HG03039 (cell line): ENCODE data around the gene KCNH3.
A peak's percentile ranks its signal among the peaks of the same experiment; 100 is the strongest.
"Not testable (repeated sequence)": the region's sequence is repeated elsewhere in the genome, so short reads cannot be mapped to it uniquely, and the experiment has no call there.

Experiments
- ATAC-seq: cut with Tn5 transposase; IDR thresholded peaks from one replicate; pipeline ENCODE4 v1.9.1; 2021; ENCODE audit warnings: mild to moderate bottlenecking, moderate library complexity; ENCODE audit not compliant: unreplicated experiment

KCNH3 gene, protein sequence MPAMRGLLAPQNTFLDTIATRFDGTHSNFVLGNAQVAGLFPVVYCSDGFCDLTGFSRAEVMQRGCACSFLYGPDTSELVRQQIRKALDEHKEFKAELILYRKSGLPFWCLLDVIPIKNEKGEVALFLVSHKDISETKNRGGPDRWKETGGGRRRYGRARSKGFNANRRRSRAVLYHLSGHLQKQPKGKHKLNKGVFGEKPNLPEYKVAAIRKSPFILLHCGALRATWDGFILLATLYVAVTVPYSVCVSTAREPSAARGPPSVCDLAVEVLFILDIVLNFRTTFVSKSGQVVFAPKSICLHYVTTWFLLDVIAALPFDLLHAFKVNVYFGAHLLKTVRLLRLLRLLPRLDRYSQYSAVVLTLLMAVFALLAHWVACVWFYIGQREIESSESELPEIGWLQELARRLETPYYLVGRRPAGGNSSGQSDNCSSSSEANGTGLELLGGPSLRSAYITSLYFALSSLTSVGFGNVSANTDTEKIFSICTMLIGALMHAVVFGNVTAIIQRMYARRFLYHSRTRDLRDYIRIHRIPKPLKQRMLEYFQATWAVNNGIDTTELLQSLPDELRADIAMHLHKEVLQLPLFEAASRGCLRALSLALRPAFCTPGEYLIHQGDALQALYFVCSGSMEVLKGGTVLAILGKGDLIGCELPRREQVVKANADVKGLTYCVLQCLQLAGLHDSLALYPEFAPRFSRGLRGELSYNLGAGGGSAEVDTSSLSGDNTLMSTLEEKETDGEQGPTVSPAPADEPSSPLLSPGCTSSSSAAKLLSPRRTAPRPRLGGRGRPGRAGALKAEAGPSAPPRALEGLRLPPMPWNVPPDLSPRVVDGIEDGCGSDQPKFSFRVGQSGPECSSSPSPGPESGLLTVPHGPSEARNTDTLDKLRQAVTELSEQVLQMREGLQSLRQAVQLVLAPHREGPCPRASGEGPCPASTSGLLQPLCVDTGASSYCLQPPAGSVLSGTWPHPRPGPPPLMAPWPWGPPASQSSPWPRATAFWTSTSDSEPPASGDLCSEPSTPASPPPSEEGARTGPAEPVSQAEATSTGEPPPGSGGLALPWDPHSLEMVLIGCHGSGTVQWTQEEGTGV

DNA sequence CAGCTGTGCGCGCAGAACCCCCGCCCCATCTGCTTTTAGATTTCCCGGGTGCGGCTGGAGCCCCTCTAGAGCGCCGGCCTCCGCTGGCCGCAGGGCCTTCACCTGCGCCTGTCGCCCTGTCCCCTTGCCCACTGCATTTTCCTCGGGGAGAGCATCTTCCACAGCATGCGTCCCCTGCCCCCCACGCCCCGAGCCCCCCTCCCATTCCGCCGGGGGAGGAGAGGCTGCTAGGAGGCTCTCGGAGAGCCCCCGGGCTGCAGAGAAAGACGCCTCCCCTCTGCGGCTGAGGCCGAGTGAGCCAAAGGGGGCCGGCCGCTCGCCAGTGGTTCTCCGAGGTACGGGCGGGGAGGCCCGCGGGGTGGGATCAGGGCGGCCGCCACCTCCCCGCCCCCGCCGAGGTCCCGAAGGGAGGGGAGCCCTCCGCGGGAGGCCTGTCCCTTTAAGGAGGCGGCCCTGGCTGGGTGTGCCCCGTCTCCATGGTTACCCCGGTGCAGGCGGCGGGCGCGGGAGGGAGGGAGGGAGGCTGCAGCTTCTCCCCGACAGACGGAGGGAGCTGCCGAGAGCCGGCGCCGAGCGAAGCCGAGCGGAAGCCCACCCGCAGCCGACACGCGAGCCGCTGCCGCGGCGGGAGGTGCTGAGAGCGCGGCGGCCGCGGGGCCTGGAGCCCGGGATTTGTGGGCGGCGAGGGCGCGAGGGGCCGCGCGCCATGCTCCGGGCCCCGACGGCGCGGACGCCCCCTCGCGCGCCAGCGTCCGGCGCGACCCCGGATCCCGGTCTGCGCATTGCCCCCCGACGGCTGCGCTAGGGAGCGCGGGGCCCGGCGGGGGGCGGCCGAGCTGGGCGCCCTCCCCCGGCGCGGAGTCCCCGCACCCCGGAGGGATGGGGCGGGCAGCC is at the start of gene KCNH3:
TSS of gene KCNH3 (plus strand) at position 521 of the 894 bp plus-strand sequence. CDS start 387 bp downstream, outside the sequence.
- ATAC-seq = peak; percentile 43

DNA sequence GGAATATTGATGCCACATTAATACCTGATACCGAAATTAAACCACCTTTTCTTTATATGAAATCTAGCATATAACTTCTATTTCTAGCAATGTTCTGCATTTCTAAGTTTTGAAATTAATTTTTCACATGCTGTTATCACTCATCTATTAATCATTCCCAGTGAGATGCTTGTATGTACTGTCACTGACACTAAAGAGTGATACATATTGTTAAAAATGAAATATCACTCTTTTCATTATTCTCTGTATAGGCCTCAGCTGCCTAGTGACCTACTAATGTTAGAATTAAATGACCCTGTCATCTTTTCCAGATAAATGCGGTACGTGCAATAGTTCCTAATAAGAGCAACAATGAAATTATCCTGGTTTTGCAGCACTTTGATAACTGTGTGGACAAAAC is 49.7 kb upstream of the KCNH3 start:
- ATAC-seq = no peak

GRCh38 chr12:49489720-49490119 is 49.1 kb upstream of the KCNH3 start:
- no peak for ATAC-seq

DNA sequence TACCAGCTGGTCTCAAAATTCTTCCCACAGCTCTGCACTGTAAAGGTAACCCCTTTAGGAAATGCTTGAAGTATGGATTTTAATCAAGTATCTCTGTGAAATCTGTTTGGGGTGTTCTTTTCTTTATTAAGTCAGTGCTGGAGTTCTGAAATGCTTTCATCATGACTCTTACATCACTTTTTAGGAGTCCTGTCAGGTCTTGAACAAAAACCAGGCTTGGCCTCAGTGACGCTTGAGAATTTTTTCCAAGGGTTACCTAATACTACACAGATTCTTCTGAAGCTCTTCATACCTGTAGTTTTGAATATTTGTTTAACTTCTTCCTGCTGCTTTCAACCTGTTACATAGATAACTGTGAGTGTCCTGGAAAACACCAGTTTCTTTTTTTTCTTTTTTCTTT is 47.0 kb upstream of the KCNH3 start:
- ATAC-seq = no peak

GRCh38 chr12:49493900-49494299 is 44.9 kb upstream of the KCNH3 start:
- ATAC-seq = no peak

DNA sequence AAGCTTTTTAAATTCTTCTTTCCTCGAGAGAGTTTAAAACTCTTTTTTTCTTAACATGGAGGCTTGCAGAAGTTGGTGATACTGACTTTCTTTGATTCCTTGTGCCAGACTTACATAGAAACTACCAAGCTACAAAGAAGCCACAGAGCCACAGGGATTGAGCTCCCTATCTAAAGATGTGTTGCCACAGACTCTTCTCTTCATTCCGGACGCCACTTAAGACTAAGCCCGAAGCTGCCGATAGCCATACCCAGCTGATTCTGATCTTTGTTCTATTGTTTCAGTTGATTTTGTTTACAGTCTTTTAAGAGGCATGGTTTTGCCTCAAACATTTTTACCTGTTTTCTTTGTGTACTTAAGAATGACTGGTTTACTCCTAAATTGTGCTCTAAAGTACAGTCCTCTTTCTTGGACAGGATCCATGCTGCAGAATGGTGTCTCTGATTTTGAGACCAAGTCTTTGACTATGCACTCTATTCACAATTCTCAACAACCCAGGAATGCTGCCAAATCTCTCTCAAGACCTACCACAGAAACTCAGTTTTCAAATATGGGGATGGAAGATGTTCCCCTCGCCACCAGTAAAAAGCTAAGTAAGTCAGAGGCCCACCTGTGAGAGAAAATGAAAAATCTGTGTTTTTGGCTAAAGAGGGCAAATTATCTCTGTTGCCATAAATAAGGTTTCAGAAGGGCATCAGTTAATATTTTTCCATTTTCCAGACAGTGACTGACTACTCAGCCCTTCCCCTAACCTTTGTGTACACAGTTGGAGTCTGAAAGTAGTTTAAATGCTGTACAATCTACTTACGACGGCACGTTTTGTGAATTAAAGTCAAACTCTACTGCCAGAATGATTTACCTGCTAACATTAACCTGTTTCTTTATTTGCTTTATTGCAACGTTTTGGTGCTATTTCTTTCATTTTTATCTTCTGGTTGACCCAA is 42.1 kb upstream of the KCNH3 start:
- ATAC-seq = no peak

GRCh38 chr12:49501895-49502294 is 36.9 kb upstream of the KCNH3 start:
- no peak for ATAC-seq

DNA sequence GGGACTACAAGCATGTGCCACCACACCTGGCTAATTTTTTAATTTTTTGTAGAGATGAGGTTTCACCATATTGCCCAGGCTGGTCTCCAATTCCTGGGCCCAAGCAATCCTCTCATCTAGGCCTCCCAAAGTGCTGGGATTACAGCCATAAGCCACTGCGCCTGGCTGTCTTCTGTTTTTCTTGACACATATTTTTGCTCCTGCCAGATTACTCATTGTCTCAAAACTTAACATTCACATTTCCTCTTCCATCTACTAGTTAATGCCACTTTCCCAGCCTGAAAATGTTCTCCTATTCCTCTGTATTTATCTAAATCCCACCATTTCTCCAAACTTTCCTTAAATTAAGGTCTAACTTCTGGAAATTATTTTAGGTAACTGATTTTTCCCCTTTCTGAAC is 36.2 kb upstream of the KCNH3 start:
- no peak for ATAC-seq

DNA sequence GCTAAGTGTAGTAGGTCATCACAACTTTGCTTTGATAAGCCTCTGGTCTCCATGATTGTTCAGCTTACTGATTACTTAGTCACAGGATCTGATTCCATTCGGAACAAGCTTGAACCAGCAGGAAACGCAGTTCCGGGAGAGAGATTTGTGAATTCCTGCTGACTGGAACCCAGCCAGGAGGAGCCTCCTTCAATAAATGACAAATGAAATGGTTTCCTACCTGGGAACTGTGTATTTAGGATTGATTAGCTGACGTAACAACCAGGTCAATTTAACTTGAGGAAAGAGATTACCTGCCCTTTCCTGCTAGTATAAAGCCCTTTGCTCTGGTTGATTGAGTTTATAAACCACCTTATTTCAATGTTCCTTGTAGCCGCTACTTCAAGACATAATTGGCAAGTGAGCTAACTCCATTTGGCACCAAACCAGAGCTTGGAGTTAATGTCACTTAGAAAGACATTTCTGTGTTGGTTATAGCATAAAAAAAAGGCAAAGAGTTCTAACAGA is 35.1 kb upstream of the KCNH3 start:
- ATAC-seq = no peak

DNA sequence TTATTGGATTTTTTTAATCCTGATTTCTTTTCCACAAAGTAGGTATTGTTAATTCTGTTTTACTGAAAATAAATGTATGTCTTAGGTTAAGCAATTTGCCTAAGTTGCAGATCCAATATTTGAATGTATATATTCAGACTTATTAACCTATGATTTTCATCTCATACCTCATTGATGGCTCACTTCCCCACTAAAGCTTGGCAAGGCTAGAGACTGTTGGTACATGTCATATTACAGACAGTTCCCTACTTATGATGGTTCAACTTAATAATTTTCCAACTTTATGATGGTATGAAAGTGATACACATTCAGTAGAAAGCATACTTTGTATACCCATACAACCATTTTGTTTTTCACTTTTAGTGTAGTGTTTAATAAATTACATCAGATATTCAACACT is 33.2 kb upstream of the KCNH3 start:
- ATAC-seq = no peak

DNA sequence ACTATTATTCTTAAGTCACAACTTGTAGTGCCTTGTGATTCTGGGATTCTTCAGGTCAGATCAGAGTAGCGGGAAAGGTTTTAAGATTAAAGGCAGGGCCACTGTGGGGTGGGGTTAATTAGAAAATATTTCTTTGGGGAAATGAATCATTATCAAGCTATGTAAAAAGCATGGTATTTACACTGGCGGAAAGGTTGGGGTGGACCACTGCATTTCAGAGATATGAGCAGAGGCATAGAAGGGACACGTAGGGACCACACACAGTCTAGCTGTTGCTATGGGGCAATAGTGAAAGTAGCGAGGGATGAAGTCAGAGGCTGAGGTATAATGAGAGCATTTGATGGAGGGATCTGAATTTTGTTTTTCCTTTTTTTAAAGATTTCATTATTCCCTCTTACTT is 31.7 kb upstream of the KCNH3 start:
- ATAC-seq = no peak

- not testable (repeated sequence) for ATAC-seq
Measured at GRCh38 chr12:49509681-49510080, 29.1 kb upstream of the KCNH3 start.

DNA sequence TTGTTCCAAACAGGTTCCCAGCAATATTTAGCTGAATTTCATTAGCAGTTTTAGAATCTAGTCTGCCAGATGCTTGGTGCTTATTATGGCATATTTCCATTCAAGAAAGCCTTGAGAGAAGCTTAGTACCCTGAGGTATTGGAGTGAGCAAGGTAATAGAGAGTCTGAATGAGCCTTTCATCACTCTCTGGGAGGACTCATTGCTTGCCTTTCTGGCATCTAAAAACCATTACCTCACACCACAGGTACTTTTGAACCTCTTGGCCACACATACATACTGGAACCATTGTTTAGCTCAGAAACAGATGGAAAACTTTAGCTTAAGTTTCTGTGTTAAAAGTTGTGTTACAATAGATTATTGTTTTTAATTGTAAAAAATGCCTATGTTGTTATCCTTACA is 27.4 kb upstream of the KCNH3 start:
- no peak for ATAC-seq

DNA sequence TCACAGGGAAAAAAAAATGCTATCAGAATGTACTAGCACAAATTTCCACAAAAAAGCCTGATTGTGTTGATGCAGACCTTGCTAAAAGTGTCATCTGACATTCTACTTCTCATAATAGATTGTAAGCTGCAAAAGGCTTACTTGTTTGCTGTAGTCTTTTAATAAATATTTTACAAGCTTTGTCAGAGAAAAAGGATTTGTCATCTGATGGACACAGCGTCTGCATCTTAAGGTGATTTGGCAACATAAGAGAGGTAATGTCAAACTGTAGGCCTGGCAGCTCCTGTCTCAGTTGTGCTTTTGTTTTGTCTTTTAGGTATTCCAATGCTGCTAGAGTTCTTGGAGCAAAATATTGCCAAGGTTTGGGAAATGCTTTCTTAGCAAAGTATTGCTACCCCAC is 26.3 kb upstream of the KCNH3 start:
- ATAC-seq = no peak

GRCh38 chr12:49515266-49515665 is 23.6 kb upstream of the KCNH3 start:
- no peak for ATAC-seq

DNA sequence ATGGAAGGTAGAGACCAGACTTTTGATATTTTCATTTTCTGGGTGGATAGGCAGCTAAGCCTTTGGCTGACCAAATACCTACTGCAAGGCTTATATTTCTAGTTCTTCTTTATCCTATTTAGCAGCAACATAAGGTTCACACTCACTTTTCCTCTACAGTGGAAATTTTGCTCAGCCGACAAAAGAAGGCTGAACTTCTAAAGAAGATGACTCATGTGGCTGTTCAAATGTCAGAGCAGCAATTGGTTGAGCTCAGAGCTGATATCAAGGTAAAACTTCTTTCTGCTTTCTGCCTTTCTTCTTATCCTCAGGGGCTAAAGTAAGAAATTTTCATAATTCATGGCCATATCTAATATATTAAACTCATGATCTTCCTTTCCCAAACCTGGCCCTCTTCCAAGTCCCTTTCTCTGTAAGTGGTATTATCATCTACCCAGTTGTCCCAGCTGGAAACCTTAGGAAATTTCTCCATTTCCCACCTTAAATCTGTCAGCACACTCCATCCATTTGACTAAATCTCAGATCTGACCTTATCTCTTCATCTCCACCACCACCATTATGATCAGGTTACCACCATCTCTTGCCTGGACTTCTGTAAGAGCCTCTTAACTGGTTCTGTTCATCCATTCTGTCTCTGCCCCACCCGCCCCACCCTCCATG is 19.8 kb upstream of the KCNH3 start:
- ATAC-seq = no peak

GRCh38 chr12:49519574-49519936 is 19.3 kb upstream of the KCNH3 start:
- no peak for ATAC-seq

- no peak for ATAC-seq
Measured at GRCh38 chr12:49521389-49521788, 17.4 kb upstream of the KCNH3 start.
